GM19452 (cell line): ENCODE measurements around the gene MYRFL.
"Not testable (repeated sequence)": the region's sequence is repeated elsewhere in the genome, so short reads cannot be mapped to it uniquely, and the experiment has no call there.

Experiments used
- ATAC-seq: cut with Tn5 transposase; IDR thresholded peaks from one replicate; pipeline ENCODE4 v1.9.1; 2021; ENCODE audit not compliant: unreplicated experiment

The MYRFL gene

GRCh38 chr12:69985656-69986055, 160.6 kb downstream of the MYRFL start:
- no peak for ATAC-seq

DNA sequence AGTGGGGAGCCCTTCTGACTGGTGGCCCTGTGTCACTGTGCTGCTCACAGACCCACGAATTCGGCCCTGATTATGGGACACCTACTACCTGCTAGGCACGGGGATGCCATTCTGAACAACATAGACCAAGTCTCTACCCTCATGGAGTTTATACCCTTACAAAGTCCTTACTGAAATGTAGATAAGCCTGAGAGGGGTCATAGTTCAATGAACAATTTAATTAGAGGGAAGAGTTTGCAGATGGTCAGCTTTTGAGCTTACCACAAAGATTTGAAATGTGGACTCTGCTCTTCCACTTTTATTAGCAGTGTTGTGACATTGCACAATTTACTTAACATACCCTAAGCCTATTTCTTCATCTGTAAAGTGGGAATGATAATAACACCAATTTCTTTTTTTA, 161.1 kb downstream of the MYRFL start:
- no peak for ATAC-seq

- no peak for ATAC-seq
These were observed 162.6 kb downstream of the MYRFL start for GRCh38 chr12:69987579-69988091.

DNA sequence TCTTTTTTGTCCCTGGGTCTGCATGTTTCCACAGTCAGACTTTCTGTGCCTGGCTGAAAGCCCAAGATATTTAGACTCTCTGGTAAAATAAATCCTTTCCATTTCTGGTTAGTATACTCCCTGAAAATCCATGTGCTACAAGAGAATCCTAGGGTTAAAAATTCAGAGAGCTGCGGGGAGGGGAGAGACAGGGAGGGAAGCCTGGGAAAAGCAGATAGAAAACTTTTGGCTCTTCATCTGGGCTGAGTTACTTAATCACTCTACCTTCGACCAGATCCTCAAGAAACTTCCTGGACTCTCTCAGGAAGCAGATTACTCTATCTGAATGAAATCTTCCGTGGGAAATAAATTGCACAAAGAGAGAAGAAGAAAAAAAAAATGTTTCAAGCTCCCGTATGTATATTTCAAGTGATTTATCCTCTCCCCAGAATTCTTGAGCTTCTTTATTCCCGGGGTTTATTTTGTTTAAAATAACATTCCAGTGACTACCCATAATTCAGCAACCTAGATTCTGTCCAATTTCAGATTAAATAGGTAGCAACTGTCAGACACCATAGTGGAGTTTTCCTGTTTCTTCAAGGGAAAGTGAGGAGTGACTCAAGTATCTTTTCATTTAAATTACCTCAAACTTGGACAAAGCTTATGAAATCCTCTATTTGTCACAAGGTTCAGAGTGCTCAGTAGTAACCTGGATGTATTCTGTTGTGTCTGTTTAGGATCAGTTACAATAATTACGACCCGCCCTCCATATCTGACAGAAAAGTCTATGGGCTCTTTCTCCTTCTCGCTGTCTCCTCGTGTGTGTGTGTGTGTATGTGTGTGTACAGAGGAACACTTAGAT, 163.7 kb downstream of the MYRFL start:
- no peak for ATAC-seq

DNA sequence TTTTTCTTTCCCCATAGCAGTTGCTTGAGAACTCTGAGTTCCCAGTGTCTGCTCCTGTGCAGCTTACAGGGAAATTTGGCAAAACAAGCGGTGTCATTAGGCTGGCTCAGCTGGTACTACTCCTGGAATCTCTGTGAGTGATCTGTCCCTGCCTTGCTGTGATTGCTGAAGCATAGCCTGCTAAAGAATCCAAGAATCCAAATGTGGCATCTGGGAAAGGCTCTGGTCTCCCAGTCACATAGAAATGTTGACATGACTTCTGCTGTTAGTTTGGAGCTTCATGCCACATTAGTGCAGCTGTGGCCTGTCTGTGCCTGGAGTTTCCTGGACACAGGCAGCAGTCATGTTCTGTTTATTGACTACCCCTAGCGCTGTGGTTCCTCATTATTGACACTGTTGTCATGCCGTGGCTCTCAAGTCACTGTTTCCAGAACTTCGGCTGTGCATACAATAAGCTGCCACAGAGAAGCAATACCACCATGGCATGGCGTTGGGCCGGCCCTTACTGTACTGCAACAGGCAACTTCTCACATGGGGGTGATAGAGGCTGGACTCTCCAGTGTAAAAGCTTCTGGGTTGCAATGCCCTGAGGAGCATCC, 166.8 kb downstream of the MYRFL start:
- ATAC-seq: no peak

DNA sequence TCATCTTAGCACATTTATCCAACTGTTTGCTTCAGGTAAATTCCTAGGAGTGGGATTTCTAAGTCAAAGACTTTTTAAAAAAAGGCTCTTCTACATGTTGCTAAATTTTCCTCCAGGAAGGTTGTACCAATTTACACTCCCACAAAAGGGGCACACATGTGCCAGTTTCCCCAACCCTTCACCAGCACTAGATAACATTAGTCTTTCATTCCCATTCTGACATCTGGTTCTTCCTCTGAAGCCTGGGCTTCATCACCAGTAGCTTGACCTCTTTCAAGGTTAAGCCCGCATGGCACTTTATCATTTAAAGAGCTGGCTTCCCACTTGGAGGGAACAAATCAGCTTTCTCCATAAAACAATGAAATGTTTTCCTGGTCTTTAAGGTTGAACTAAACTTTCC, 168.4 kb downstream of the MYRFL start:
- no peak for ATAC-seq

DNA sequence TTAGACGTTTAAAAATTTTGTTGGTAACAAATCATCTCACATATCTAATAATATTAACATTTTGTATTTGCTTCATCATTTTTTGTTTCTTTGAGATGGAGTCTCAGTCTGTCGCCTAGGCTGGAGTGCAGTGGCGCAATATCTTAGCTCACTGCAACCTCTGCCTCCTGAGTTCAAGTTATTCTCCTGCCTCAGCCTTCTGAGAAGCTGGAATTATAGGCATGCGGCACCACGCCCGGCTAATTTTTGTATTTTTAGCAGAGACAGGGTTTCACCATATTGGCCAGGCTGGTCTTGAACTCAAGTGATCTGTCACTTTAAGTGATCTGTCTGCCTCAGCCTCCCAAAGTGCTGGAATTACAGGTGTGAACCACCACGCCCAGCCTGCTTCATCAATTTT, 169.1 kb downstream of the MYRFL start:
- not testable (repeated sequence) for ATAC-seq

GRCh38 chr12:69994724-69995173, 169.7 kb downstream of the MYRFL start:
- ATAC-seq: no peak

DNA sequence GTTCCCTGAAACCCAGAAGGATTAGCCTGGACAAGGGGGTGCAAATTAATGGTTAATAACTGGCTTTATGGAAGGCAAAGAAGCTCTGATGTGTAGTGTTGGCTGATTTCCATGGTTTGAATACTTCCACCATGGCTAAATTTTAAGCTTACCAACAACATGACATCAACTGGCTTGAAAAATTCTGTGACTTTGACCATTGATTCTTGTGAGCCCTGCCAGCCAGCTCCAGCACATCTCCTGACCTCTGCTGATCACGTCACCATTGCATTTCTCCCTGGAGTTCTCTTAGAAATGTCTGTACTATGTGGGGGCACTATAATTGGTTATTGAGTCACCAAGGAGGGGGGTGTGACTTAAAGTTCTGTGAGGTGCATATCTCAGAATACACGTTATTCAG, 171.2 kb downstream of the MYRFL start:
- ATAC-seq: no peak

- no peak for ATAC-seq
These were observed 171.7 kb downstream of the MYRFL start for GRCh38 chr12:69996722-69997121.

GRCh38 chr12:69998011-69998410, 173.0 kb downstream of the MYRFL start:
- no peak for ATAC-seq

GRCh38 chr12:69998922-69999321, 173.9 kb downstream of the MYRFL start:
- no peak for ATAC-seq

GRCh38 chr12:69999561-69999960, 174.5 kb downstream of the MYRFL start:
- ATAC-seq: no peak

GRCh38 chr12:70002097-70002911, 177.3 kb downstream of the MYRFL start:
- no peak for ATAC-seq

DNA sequence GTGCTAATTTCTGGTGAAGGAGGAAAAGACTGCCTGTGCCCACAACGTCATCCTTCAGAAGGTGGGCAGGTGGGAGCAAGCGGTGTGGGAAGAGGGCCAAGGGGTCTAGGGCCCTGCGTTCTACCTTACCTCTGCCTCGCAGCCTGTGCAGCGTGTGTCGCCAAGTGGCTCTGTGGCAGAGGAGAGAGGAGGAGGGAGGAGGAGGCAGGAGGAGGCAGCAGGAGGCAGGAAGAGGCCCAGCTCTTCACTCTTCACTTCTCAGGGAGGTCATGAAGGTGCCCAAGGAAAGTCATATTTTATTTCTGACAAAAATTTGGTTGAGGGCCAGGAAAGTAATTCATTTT, 177.9 kb downstream of the MYRFL start:
- ATAC-seq: no peak

DNA sequence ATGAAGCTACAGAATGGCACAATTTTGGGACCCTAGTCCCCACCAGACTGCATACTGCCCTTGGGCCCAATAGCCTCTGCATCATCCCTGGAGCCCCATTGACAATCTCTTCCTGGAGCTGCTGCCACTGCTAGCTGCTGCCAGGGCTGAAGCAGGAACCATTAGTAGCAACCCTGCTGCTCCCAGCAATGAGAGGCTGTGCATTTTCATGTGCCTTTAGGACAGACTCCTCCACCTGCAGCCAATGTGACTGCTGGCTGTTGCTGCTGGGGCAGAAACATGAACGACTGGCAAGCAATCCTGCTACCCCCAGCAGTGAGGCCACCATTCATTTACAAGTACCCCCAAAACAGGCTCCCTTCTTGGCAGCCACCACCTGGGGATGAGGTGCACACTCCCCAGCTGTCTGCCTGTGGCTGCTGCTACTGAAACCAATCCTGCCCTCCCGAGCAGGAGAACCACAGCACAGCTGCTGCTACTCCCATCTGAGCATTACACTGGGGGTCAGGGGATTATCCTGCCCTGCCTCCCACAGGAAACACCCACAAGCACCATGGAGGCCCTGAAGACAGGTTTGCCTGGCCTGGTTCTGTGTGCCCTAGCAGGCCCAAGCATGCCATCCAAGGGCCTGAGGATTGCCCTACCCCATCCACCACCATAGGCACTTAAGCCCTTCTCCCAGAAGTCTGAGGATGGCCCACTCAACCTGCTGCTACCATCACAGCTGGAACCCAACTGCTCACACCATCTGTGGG, 181.0 kb downstream of the MYRFL start:
- ATAC-seq: no peak

GRCh38 chr12:70006619-70006973, 181.6 kb downstream of the MYRFL start:
- no peak for ATAC-seq

DNA sequence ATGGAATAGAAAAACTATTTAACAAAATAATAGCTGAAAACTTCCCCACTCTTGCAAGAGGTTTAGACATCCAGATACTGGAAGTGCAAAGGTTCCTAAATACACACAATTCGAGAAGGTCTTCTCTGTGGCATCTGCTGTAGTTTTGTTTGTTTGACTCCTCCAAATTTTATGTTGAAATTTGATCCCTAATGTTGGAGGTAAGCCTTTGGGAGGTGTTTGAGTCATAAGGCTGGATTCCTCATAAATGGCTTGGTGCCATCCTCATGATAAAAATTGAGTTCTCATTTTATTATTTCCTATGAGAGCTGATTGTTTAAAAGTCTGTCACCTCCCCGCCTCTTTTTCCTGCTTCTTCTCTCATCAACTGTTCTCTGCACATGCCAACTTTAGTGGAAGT, 182.7 kb downstream of the MYRFL start:
- ATAC-seq: no peak
